PC-3 (cell line): Measurements from ENCODE around the gene KCNC2. TPM values are rescaled to one million over a fixed set of nuclear protein-coding genes. Genes with fewer than 3 reads are reported as not detected.

Experiments used
- ATAC-seq: fragments of 200-7000 bp; cut with Tn5 transposase; 2 replicates; pipeline ENCODE4 v1.9.1; 2020; ENCODE audit warnings: mild to moderate bottlenecking, moderate library complexity
- BruUV-seq: library from RNA; stranded (reverse); fragments of 400-500 nt; replicated peaks from 2 replicates; lab custom pipeline; 2021; lab: Mats Ljungman, UMichigan
- CTCF ChIA-PET: fragments of 300-600 bp; sonication (Branson Sonifier 250); formaldehyde crosslinking; loops from one replicate; lab custom pipeline; 2022; ENCODE audit warnings: antibody characterized with exemption; lab: Charles Lee
- POLR2A ChIA-PET: fragments of 300-600 bp; sonication (Branson Sonifier 250); formaldehyde crosslinking; loops from one replicate; lab custom pipeline; 2022; ENCODE audit warnings: antibody characterized with exemption; ENCODE audit not compliant: unreplicated experiment; lab: Charles Lee
- DNase-seq: peaks from one replicate; pipeline ENCODE4 v3.0.0-alpha.2; 2015
- H2AFZ ChIP-seq: fragments of 300-600 bp; sonication (generic); 2 replicates; pipeline ENCODE4 v1.6.0; 2016; ENCODE audit warnings: antibody characterized with exemption, low read length
- H3F3A ChIP-seq: fragments of 300-600 bp; sonication (generic); one replicate; pipeline ENCODE4 v1.6.0; 2017; ENCODE audit warnings: antibody characterized with exemption, low read length, control low read depth, mild to moderate bottlenecking; ENCODE audit not compliant: unreplicated experiment
- H3K27ac ChIP-seq: fragments of 300-600 bp; sonication (generic); 2 replicates; pipeline ENCODE4 v1.5.1; 2016; ENCODE audit warnings: mild to moderate bottlenecking, low read length
- H3K27me3 ChIP-seq: fragments of 300-600 bp; sonication (generic); 2 replicates; pipeline ENCODE4 v1.6.1; 2016; ENCODE audit warnings: low read length, mixed read lengths
- H3K36me3 ChIP-seq: fragments of 300-600 bp; sonication (generic); 2 replicates; pipeline ENCODE4 v1.6.1; 2016; ENCODE audit warnings: low read depth, mixed run types, low read length, mixed read lengths
- H3K4me1 ChIP-seq: fragments of 300-600 bp; sonication (generic); 2 replicates; pipeline ENCODE4 v1.5.1; 2016; ENCODE audit warnings: low read length; ENCODE audit not compliant: insufficient read depth
- H3K4me2 ChIP-seq: fragments of 300-600 bp; sonication (generic); 2 replicates; pipeline ENCODE4 v1.6.0; 2016; ENCODE audit warnings: low read length
- H3K4me3 ChIP-seq: fragments of 300-600 bp; sonication (generic); 2 replicates; pipeline ENCODE4 v1.5.1; 2016; ENCODE audit warnings: mild to moderate bottlenecking, low read length, mixed read lengths
- H3K79me2 ChIP-seq: fragments of 300-600 bp; sonication (generic); 2 replicates; pipeline ENCODE4 v1.6.1; 2017; ENCODE audit warnings: low read length, mixed read lengths
- H3K9ac ChIP-seq: fragments of 300-600 bp; sonication (generic); 2 replicates; pipeline ENCODE4 v1.6.0; 2016; ENCODE audit warnings: mild to moderate bottlenecking, low read length
- H3K9me2 ChIP-seq: fragments of 300-600 bp; sonication (generic); replicated peaks from 2 replicates; pipeline ENCODE4 v1.6.1; 2016; ENCODE audit warnings: mixed run types, low read length, mixed read lengths
- H3K9me3 ChIP-seq: fragments of 300-600 bp; sonication (generic); 2 replicates; pipeline ENCODE4 v1.6.1; 2016; ENCODE audit warnings: low read length, mixed read lengths
- H4K20me1 ChIP-seq: fragments of 300-600 bp; sonication (generic); 2 replicates; pipeline ENCODE4 v1.6.1; 2016; ENCODE audit warnings: low read length, mixed read lengths
- EZH2 ChIP-seq: fragments of 300-600 bp; sonication (generic); IDR thresholded peaks from one replicate; pipeline ENCODE4 v1.6.1; 2017; ENCODE audit warnings: antibody characterized with exemption, mild to moderate bottlenecking, low read length; ENCODE audit not compliant: unreplicated experiment
- EZH2phosphoT487 ChIP-seq: fragments of 300-600 bp; sonication (generic); IDR thresholded peaks from 2 replicates; pipeline ENCODE4 v1.6.1; 2018; ENCODE audit warnings: mild to moderate bottlenecking, antibody characterized with exemption, low read length, borderline replicate concordance
- intact Hi-C: fragments of 100-400 bp; cut with micrococcal nuclease; formaldehyde crosslinking; loops from 2 replicates; pipeline ENCODE4 v1.9.0; 2023
- total RNA-seq: library from RNA; depleted of rRNA; stranded (reverse); fragments of >200 nt; gene quantifications from 2 replicates; pipeline ENCODE4 v1.2.3, GENCODE V29; 2014; rRNA removed
- TF ChIP-seq, protein P1 (sequence below): fragments of 300-600 bp; sonication (generic); conservative IDR thresholded peaks from 2 replicates; pipeline ENCODE4 v1.5.1; 2017; ENCODE audit warnings: antibody characterized with exemption, low read depth, mild to moderate bottlenecking, low read length

KCNC2 gene
- total RNA-seq, 1 experiment from 2014 or later, result not detected

DNA sequence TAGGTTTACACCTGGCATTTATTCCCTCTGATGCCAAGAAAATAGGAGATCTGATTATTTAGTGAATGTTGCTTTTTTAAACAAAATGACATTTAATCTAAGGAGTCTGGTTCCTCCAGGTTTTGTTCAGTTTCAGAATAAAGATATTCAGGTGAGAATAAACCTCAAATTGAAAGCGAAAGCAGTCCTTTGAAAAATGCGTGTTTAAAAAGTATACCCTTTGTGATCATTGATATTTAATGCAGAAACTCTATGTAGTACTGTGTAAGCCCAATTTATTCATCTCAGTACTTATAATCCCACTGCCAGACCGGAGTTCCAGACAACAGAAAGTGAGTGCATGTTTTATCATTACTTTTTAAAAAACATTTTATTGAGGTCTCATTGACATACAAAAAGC, 210.2 kb downstream of the KCNC2 start:
- Histone ChIP-seq H3K27ac (no peak overlapping the region), H3K4me1 (no peaks in the 10 kb centered on the region), H3K79me2 (no peaks in the 10 kb centered on the region), H4K20me1 (no peaks in the 10 kb centered on the region), H3K9me3 (no peaks in the 10 kb centered on the region), H3K9me2 (no peaks in the 10 kb centered on the region), H3K27me3 (no peaks in the 10 kb centered on the region), H3F3A (no peaks in the 10 kb centered on the region), H3K36me3 (no peaks in the 10 kb centered on the region), H3K9ac (no peak overlapping the region), H3K4me3 (0 out of 2 replicates have a peak overlapping the region, but pooled peaks have one; percentile 3), H2AFZ (no peak overlapping the region), H3K4me2 (no peak overlapping the region)
- POLR2A ChIA-PET, result no interaction called here
- intact Hi-C loops, result no loop called here
- no TSS peak for BruUV-seq
- no peak for ATAC-seq
- CTCF ChIA-PET, result no interaction called here
- no peak for DNase-seq
- TF ChIP-seq, protein P1, sequence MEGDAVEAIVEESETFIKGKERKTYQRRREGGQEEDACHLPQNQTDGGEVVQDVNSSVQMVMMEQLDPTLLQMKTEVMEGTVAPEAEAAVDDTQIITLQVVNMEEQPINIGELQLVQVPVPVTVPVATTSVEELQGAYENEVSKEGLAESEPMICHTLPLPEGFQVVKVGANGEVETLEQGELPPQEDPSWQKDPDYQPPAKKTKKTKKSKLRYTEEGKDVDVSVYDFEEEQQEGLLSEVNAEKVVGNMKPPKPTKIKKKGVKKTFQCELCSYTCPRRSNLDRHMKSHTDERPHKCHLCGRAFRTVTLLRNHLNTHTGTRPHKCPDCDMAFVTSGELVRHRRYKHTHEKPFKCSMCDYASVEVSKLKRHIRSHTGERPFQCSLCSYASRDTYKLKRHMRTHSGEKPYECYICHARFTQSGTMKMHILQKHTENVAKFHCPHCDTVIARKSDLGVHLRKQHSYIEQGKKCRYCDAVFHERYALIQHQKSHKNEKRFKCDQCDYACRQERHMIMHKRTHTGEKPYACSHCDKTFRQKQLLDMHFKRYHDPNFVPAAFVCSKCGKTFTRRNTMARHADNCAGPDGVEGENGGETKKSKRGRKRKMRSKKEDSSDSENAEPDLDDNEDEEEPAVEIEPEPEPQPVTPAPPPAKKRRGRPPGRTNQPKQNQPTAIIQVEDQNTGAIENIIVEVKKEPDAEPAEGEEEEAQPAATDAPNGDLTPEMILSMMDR, result no peak
- no peak for TF ChIP-seq EZH2phosphoT487
- no peak for TF ChIP-seq EZH2

Other genes starting within 250 kb of the KCNC2 start
- 5.5 and 8.4 TPM in 2 replicates for gene CAPS2, start 120.5 kb upstream of the KCNC2 start, total RNA-seq
- not detected in 2 replicates for gene GLIPR1L1, start 124.8 kb upstream of the KCNC2 start, total RNA-seq
- gene GLIPR1L2, start 181.2 kb upstream of the KCNC2 start, total RNA-seq, result not detected in 2 replicates